Measurements from ENCODE around the gene IHH.

Gene IHH

GRCh38 chr2:219071131-219071816, 10.6 kb upstream of the IHH start (continued):
- no peak for TF ChIP-seq ZSCAN5A (tag by site-specific recombination; IDR thresholded peaks at IDR 0.05)

DNA sequence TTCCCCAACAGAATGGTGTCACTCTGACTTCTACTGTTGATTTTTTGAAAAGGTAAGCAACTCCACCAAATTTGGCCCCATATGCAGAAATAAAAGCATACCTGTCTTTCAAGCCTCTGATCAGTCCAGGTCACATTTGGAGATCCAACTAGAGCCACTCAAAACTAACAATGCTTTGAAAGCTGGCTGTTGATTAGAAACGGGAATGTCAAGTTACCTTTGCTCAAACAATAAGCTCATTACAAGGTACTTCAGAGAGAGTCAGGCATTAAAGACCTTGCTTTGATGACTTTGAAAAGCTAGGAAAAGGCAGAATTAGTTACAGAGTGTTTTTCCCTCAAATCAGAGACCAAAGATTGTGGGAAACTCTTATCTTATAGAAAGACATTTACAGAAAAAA, 4.8 kb upstream of the IHH start:
- ChIA-PET POLR2A (no interaction called here), CTCF (interaction anchor here (0.6 to 6.1 kb wide), 7 partner anchors 8 to 94 kb away, joined by 3 to 66 read pairs (median 4); partner anchors contain the start of gene NHEJ1)
- TF ChIP-seq ZNF341 (tag by site-specific recombination; IDR thresholded peaks at IDR 0.05; ENCODE audit: low read depth): no peak
- TF ChIP-seq KLF1 (tag by site-specific recombination; IDR thresholded peaks at IDR 0.05): no peak
- no peak for TF ChIP-seq ZSCAN4 (tag by site-specific recombination; IDR thresholded peaks at IDR 0.05)
- no peak for TF ChIP-seq ZNF133 (tag by site-specific recombination; IDR thresholded peaks at IDR 0.05)
- TF ChIP-seq ZNF529 (tag by site-specific recombination; IDR thresholded peaks at IDR 0.05; ENCODE audit: insufficient replicate concordance): no peak
- no peak for TF ChIP-seq ZNF10 (tag by site-specific recombination; IDR thresholded peaks at IDR 0.05)
- TF ChIP-seq, protein P1, sequence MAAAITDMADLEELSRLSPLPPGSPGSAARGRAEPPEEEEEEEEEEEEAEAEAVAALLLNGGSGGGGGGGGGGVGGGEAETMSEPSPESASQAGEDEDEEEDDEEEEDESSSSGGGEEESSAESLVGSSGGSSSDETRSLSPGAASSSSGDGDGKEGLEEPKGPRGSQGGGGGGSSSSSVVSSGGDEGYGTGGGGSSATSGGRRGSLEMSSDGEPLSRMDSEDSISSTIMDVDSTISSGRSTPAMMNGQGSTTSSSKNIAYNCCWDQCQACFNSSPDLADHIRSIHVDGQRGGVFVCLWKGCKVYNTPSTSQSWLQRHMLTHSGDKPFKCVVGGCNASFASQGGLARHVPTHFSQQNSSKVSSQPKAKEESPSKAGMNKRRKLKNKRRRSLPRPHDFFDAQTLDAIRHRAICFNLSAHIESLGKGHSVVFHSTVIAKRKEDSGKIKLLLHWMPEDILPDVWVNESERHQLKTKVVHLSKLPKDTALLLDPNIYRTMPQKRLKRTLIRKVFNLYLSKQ (tag by site-specific recombination; IDR thresholded peaks at IDR 0.05; ENCODE audit: borderline replicate concordance): no peak
- no peak for TF ChIP-seq ZNF664 (tag by site-specific recombination; IDR thresholded peaks at IDR 0.05)
- no peak for TF ChIP-seq ZNF501 (tag by site-specific recombination; IDR thresholded peaks at IDR 0.05)
- TF ChIP-seq ZNF37A (tag by site-specific recombination; IDR thresholded peaks at IDR 0.05): no peak
- no peak for TF ChIP-seq ZNF510 (tag by site-specific recombination; IDR thresholded peaks at IDR 0.05; ENCODE audit: insufficient replicate concordance)
- TF ChIP-seq IKZF3 (tag by site-specific recombination; IDR thresholded peaks at IDR 0.05): no peak
- TF ChIP-seq ZNF660 (tag by site-specific recombination; IDR thresholded peaks at IDR 0.05): no peak
- TF ChIP-seq, protein P2, sequence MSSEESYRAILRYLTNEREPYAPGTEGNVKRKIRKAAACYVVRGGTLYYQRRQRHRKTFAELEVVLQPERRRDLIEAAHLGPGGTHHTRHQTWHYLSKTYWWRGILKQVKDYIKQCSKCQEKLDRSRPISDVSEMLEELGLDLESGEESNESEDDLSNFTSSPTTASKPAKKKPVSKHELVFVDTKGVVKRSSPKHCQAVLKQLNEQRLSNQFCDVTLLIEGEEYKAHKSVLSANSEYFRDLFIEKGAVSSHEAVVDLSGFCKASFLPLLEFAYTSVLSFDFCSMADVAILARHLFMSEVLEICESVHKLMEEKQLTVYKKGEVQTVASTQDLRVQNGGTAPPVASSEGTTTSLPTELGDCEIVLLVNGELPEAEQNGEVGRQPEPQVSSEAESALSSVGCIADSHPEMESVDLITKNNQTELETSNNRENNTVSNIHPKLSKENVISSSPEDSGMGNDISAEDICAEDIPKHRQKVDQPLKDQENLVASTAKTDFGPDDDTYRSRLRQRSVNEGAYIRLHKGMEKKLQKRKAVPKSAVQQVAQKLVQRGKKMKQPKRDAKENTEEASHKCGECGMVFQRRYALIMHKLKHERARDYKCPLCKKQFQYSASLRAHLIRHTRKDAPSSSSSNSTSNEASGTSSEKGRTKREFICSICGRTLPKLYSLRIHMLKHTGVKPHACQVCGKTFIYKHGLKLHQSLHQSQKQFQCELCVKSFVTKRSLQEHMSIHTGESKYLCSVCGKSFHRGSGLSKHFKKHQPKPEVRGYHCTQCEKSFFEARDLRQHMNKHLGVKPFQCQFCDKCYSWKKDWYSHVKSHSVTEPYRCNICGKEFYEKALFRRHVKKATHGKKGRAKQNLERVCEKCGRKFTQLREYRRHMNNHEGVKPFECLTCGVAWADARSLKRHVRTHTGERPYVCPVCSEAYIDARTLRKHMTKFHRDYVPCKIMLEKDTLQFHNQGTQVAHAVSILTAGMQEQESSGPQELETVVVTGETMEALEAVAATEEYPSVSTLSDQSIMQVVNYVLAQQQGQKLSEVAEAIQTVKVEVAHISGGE (tag by site-specific recombination; conservative IDR thresholded peaks at IDR 0.05; ENCODE audit: low read depth): no peak
- no peak for TF ChIP-seq ZNF155 (tag by site-specific recombination; IDR thresholded peaks at IDR 0.05)
- TF ChIP-seq ZNF777 (tag by site-specific recombination; IDR thresholded peaks at IDR 0.05; ENCODE audit: borderline replicate concordance): no peak
- no peak for TF ChIP-seq ZNF561 (tag by site-specific recombination; IDR thresholded peaks at IDR 0.05; ENCODE audit: borderline replicate concordance)
- TF ChIP-seq ZNF239 (tag by site-specific recombination; IDR thresholded peaks at IDR 0.05): no peak
- no peak for TF ChIP-seq ZNF174 (tag by site-specific recombination; IDR thresholded peaks at IDR 0.05)
- Histone ChIP-seq H3K9me3 (ENCODE audit: control insufficient read depth, insufficient read depth, low read depth, low read length) (no peaks in the 10 kb centered on the region), H3K4me3 (ENCODE audit: low read depth, low read length) (no peak overlapping the region), H3K36me3 (ENCODE audit: control insufficient read depth in 2 of 2, insufficient read depth in 1 of 2, low read length in 2 of 2) (no peaks in the 10 kb centered on the region), H3K27ac (ENCODE audit: extremely low read depth, low read depth, low read length) (no peak overlapping the region), H3K4me1 (ENCODE audit: control insufficient read depth, insufficient read depth, low read length) (no peaks in the 10 kb centered on the region)
